H9 (cell line): Measurements from ENCODE around the gene HERC4. TPM values are rescaled to one million over a fixed set of nuclear protein-coding genes. Genes with fewer than 3 reads are reported as not detected.
"Not testable (repeated sequence)": the region's sequence is repeated elsewhere in the genome, so short reads cannot be mapped to it uniquely, and the experiment has no call there.

ENCODE experiments used
- DNase-seq: peaks from one replicate; pipeline ENCODE4 v3.0.0-alpha.2; 2017
- H2AFZ ChIP-seq: one replicate; pipeline ENCODE4 v1.6.1; 2013; ENCODE audit warnings: mild to moderate bottlenecking, low read length, control low read depth, moderate library complexity
- H2AK5ac ChIP-seq: 2 replicates; pipeline ENCODE4 v1.6.1; 2013; ENCODE audit warnings: low read length, control low read depth, mixed read lengths; ENCODE audit not compliant: insufficient read length
- H2BK120ac ChIP-seq: one replicate; pipeline ENCODE4 v1.6.1; 2013; ENCODE audit warnings: low read depth, mild to moderate bottlenecking, low read length, control low read depth, inconsistent platforms; ENCODE audit not compliant: poor library complexity, severe bottlenecking
- H2BK12ac ChIP-seq: 2 replicates; pipeline ENCODE4 v1.6.1; 2013; ENCODE audit warnings: low read length, control low read depth, mixed read lengths, low read depth; ENCODE audit not compliant: insufficient read length
- H2BK15ac ChIP-seq: 2 replicates; pipeline ENCODE4 v1.6.1; 2013; ENCODE audit warnings: low read depth, low read length, control low read depth
- H2BK20ac ChIP-seq: one replicate; pipeline ENCODE4 v1.6.1; 2013; ENCODE audit warnings: low read depth, mild to moderate bottlenecking, low read length, control low read depth, inconsistent platforms; ENCODE audit not compliant: poor library complexity, severe bottlenecking
- H2BK5ac ChIP-seq: 2 replicates; pipeline ENCODE4 v1.6.1; 2013; ENCODE audit warnings: low read length, control low read depth, mixed read lengths; ENCODE audit not compliant: insufficient read length
- H3K14ac ChIP-seq: 2 replicates; pipeline ENCODE4 v1.6.1; 2013; ENCODE audit warnings: low read length, control low read depth; ENCODE audit not compliant: insufficient read depth
- H3K18ac ChIP-seq: 2 replicates; pipeline ENCODE4 v1.6.1; 2013; ENCODE audit warnings: low read depth, mild to moderate bottlenecking, mixed read lengths, low read length, control low read depth; ENCODE audit not compliant: insufficient read length
- H3K23ac ChIP-seq: 2 replicates; pipeline ENCODE4 v1.6.1; 2013; ENCODE audit warnings: low read length, control low read depth, mixed read lengths, low read depth; ENCODE audit not compliant: insufficient read length
- H3K23me2 ChIP-seq: 2 replicates; pipeline ENCODE4 v1.6.1; 2013; ENCODE audit warnings: low read depth, mild to moderate bottlenecking, mixed read lengths, low read length, control low read depth; ENCODE audit not compliant: insufficient read length, poor library complexity, severe bottlenecking
- H3K27ac ChIP-seq: 2 replicates; pipeline ENCODE4 v1.5.1; 2013; ENCODE audit warnings: low read length, control low read depth, mixed read lengths, low read depth; ENCODE audit not compliant: insufficient read length
- H3K27me3 ChIP-seq: 2 replicates; pipeline ENCODE4 v1.6.1; 2013; ENCODE audit warnings: low read length, control low read depth, inconsistent platforms; ENCODE audit not compliant: insufficient read depth
- H3K4ac ChIP-seq: 2 replicates; pipeline ENCODE4 v1.6.1; 2013; ENCODE audit warnings: low read depth, mild to moderate bottlenecking, control low read depth, inconsistent platforms, low read length, moderate library complexity
- H3K4me1 ChIP-seq: 2 replicates; pipeline ENCODE4 v1.6.1; 2013; ENCODE audit warnings: low read length, control low read depth, inconsistent platforms; ENCODE audit not compliant: insufficient read depth
- H3K4me2 ChIP-seq: 2 replicates; pipeline ENCODE4 v1.6.1; 2013; ENCODE audit warnings: low read length, control low read depth, mixed read lengths; ENCODE audit not compliant: insufficient read length, insufficient read depth
- H3K56ac ChIP-seq: 2 replicates; pipeline ENCODE4 v1.6.1; 2013; ENCODE audit warnings: low read depth, mild to moderate bottlenecking, mixed read lengths, low read length, control low read depth; ENCODE audit not compliant: insufficient read length
- H3K79me1 ChIP-seq: 2 replicates; pipeline ENCODE4 v1.6.1; 2013; ENCODE audit warnings: low read depth, mild to moderate bottlenecking, moderate library complexity, low read length, control low read depth, inconsistent platforms; ENCODE audit not compliant: insufficient read depth, poor library complexity, severe bottlenecking
- H3K79me2 ChIP-seq: 2 replicates; pipeline ENCODE4 v1.6.1; 2013; ENCODE audit warnings: low read length, control low read depth, inconsistent platforms; ENCODE audit not compliant: insufficient read depth
- H3K9ac ChIP-seq: 2 replicates; pipeline ENCODE4 v1.6.1; 2013; ENCODE audit warnings: low read length, control low read depth, mixed read lengths; ENCODE audit not compliant: insufficient read length; ENCODE audit errors: extremely low read depth
- H3K9me3 ChIP-seq: one replicate; pipeline ENCODE4 v1.6.1; 2013; ENCODE audit warnings: low read depth, low read length, inconsistent platforms; ENCODE audit not compliant: control insufficient read depth
- H3T11ph ChIP-seq: one replicate; pipeline ENCODE4 v1.6.1; 2013; ENCODE audit warnings: mild to moderate bottlenecking, low read length, control low read depth, inconsistent platforms
- H4K20me1 ChIP-seq: one replicate; pipeline ENCODE4 v1.6.1; 2013; ENCODE audit not compliant: control insufficient read depth, insufficient read length, insufficient read depth
- H4K5ac ChIP-seq: 2 replicates; pipeline ENCODE4 v1.6.1; 2013; ENCODE audit warnings: low read depth, mild to moderate bottlenecking, mixed read lengths, low read length, control low read depth; ENCODE audit not compliant: insufficient read length
- H4K8ac ChIP-seq: replicated peaks from 2 replicates; pipeline ENCODE4 v1.6.1; 2013; ENCODE audit warnings: low read length, control low read depth, mixed read lengths, low read depth; ENCODE audit not compliant: insufficient read length
- H4K91ac ChIP-seq: 2 replicates; pipeline ENCODE4 v1.6.1; 2013; ENCODE audit warnings: low read depth, mild to moderate bottlenecking, moderate library complexity, mixed read lengths, low read length, control low read depth; ENCODE audit not compliant: insufficient read length
- H3K27ac Mint-ChIP-seq, 3 experiments: 2 replicates in 2 of 3; 3 replicates in 1 of 3; pipeline ENCODE4 v1.8.0; 2020 to 2021; ENCODE audit warnings: mixed read lengths in 3 of 3, mild to moderate bottlenecking in 1 of 3, moderate library complexity in 1 of 3
- H3K27me3 Mint-ChIP-seq: 2 replicates; pipeline ENCODE4 v1.8.0; 2021; ENCODE audit warnings: low read depth, mild to moderate bottlenecking, moderate library complexity, mixed read lengths
- H3K36me3 Mint-ChIP-seq, 3 experiments: 2 replicates in 2 of 3; 3 replicates in 1 of 3; pipeline ENCODE4 v1.8.0; 2020 to 2021; ENCODE audit warnings: low read depth in 3 of 3, mixed read lengths in 3 of 3; ENCODE audit not compliant: insufficient read depth in 1 of 3
- H3K4me1 Mint-ChIP-seq, 2 experiments: 2 replicates each; pipeline ENCODE4 v1.8.0; 2020; ENCODE audit warnings: mixed read lengths in 2 of 2
- H3K4me3 Mint-ChIP-seq, 2 experiments: 2 replicates in 1 of 2; 3 replicates in 1 of 2; pipeline ENCODE4 v1.8.0; 2020 to 2021; ENCODE audit warnings: mild to moderate bottlenecking in 2 of 2, mixed read lengths in 2 of 2, moderate library complexity in 1 of 2
- H3K9me3 Mint-ChIP-seq, 2 experiments: 2 replicates in 1 of 2; 3 replicates in 1 of 2; pipeline ENCODE4 v1.8.0; 2020; ENCODE audit warnings: mild to moderate bottlenecking in 2 of 2, mixed read lengths in 2 of 2, moderate library complexity in 1 of 2
- WGBS: extraction: QIAGEN DNeasy Blood & Tissue Kit; methylation state at CpG from one replicate; pipeline ENCODE4 v1.1.7; 2013; ENCODE audit warnings: missing lambda C conversion rate, low lambda C conversion rate, mixed read lengths; ENCODE audit not compliant: insufficient read length; ENCODE audit errors: extremely low coverage; 5-methylcytosine and 5-hydroxymethylcytosine counted together
- total RNA-seq: library from RNA; stranded (reverse); gene quantifications from 2 replicates; pipeline ENCODE4 v1.2.1, GENCODE V29; 2021
- TF ChIP-seq, protein P1 (sequence below): fragments of 200-600 bp; sonication (generic); conservative IDR thresholded peaks from 3 replicates; pipeline ENCODE4 v1.8.0; 2021; ENCODE audit warnings: antibody characterized with exemption, mild to moderate bottlenecking

HERC4 gene
- total RNA-seq, 1 experiment from 2014 or later = 24.5 TPM

DNA sequence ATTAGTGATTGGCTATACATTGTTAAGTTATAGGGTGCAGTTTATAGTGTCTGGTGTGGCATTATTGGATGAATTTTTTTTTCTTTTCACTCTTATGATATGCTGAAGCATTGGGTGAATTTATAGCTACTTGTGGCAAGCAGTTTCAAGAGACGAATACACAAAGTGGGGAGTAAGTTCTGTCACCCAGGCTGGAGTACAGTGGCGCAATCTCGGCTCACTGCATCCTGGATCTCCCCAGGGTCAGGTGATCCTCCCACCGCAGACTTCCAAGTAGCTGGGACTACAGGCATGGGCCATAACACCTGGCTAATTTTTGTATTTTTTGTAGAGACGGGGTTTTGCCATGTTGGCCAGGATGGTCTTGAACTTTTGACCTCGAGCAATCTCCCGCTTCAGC lies 196.9 kb downstream of the HERC4 start:
- Histone ChIP-seq H3K79me2 (no peaks in the 10 kb centered on the region), H4K91ac (no peak overlapping the region), H3K14ac (no peak overlapping the region), H4K20me1 (no peaks in the 10 kb centered on the region), H3K9ac (no peak overlapping the region), H3K4me2 (no peak overlapping the region), H2BK120ac (no peak overlapping the region), H2BK5ac (no peak overlapping the region), H3T11ph (no peak overlapping the region), H3K23ac (no peak overlapping the region), H2BK15ac (no peak overlapping the region), H2BK12ac (no peak overlapping the region), H2AK5ac (no peak overlapping the region), H3K56ac (no peak overlapping the region), H3K4ac (no peak overlapping the region), H4K5ac (no peak overlapping the region), H3K27me3 (no peaks in the 10 kb centered on the region), H3K18ac (no peak overlapping the region), H3K27ac (no peak overlapping the region), H3K23me2 (no peaks in the 10 kb centered on the region), H3K9me3 (no peaks in the 10 kb centered on the region), H3K4me1 (no peaks in the 10 kb centered on the region), H4K8ac (no peak overlapping the region), H2BK20ac (no peak overlapping the region), H2AFZ (no peak overlapping the region), H3K79me1 (no peaks in the 10 kb centered on the region)
- Mint-ChIP-seq H3K27me3 (no peaks in the 10 kb centered on the region), H3K27ac (0 out of 7 replicates have a peak overlapping the region, but pooled peaks of 1 of the 3 experiments have one; percentile 6), H3K36me3 (no peaks in the 10 kb centered on the region), H3K9me3 (no peaks in the 10 kb centered on the region), H3K4me1 (peaks cover 0 to 11% of the 10 kb centered on the region in 2 experiments; a peak in 3 of 4 replicates), H3K4me3 (no peak overlapping the region)
- TF ChIP-seq, protein P1, sequence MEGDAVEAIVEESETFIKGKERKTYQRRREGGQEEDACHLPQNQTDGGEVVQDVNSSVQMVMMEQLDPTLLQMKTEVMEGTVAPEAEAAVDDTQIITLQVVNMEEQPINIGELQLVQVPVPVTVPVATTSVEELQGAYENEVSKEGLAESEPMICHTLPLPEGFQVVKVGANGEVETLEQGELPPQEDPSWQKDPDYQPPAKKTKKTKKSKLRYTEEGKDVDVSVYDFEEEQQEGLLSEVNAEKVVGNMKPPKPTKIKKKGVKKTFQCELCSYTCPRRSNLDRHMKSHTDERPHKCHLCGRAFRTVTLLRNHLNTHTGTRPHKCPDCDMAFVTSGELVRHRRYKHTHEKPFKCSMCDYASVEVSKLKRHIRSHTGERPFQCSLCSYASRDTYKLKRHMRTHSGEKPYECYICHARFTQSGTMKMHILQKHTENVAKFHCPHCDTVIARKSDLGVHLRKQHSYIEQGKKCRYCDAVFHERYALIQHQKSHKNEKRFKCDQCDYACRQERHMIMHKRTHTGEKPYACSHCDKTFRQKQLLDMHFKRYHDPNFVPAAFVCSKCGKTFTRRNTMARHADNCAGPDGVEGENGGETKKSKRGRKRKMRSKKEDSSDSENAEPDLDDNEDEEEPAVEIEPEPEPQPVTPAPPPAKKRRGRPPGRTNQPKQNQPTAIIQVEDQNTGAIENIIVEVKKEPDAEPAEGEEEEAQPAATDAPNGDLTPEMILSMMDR = no peak
- WGBS = no CpG with 5 or more reads among the region's 7 CpGs
- no peak for DNase-seq

- H3K9ac ChIP-seq, H2AK5ac ChIP-seq, H3K4ac ChIP-seq, H3K4me1 Mint-ChIP-seq, H3K9me3 ChIP-seq, H3K23me2 ChIP-seq, DNase-seq, H3K27ac ChIP-seq, H3K27me3 Mint-ChIP-seq, H3K4me2 ChIP-seq, H3K36me3 Mint-ChIP-seq, H2AFZ ChIP-seq, H3K4me1 ChIP-seq, H3K79me2 ChIP-seq, H3K18ac ChIP-seq, H2BK15ac ChIP-seq, H3K4me3 Mint-ChIP-seq, H3K14ac ChIP-seq, H4K8ac ChIP-seq, H3K9me3 Mint-ChIP-seq, H2BK20ac ChIP-seq, H3K27ac Mint-ChIP-seq, H4K5ac ChIP-seq, H3K56ac ChIP-seq, H2BK5ac ChIP-seq, H2BK120ac ChIP-seq, H3K79me1 ChIP-seq, H3K23ac ChIP-seq, H3K27me3 ChIP-seq, H2BK12ac ChIP-seq, H3T11ph ChIP-seq, H4K20me1 ChIP-seq, H4K91ac ChIP-seq: not testable (repeated sequence)
- no CpG with 5 or more reads among the region's 11 CpGs for WGBS
Measured at GRCh38 chr10:67877421-67877820, 197.7 kb downstream of the HERC4 start.
